Measurements from ENCODE around the gene C19orf73.

GRCh38 chr19:49136771-49137171, 17.8 kb upstream of the C19orf73 start:
- TF ChIP-seq POLR2A (IDR thresholded peaks at IDR 0.05) (no peak), CTCF (IDR thresholded peaks at IDR 0.05) (no peak), POLR2AphosphoS5 (IDR thresholded peaks at IDR 0.05) (no peak)

All from prostate gland (tissue), 2 donors.